HEK293 (cell line): ENCODE data around the gene NINJ1.

Experiments used
- KLF9 ChIP-seq: fragments of 450-650 bp; formaldehyde crosslinking; IDR thresholded peaks from 2 replicates; pipeline ENCODE4 v1.5.1; 2016; ENCODE audit warnings: missing biosample characterization, missing genetic modification characterization, low read depth
- ZNF169 ChIP-seq: fragments of 450-650 bp; formaldehyde crosslinking; IDR thresholded peaks from 2 replicates; pipeline ENCODE4 v1.5.1; 2016; ENCODE audit warnings: missing biosample characterization, missing genetic modification characterization
- ZNF24 ChIP-seq: fragments of 450-650 bp; formaldehyde crosslinking; IDR thresholded peaks from 2 replicates; pipeline ENCODE4 v1.5.1; 2016; ENCODE audit warnings: missing biosample characterization, missing genetic modification characterization
- ZNF596 ChIP-seq: fragments of 450-650 bp; IDR thresholded peaks from 2 replicates; pipeline ENCODE4 v1.5.0; 2018; ENCODE audit warnings: missing biosample characterization, mild to moderate bottlenecking, missing genetic modification characterization, moderate library complexity
- ZNF626 ChIP-seq: fragments of 450-650 bp; sonication (Bioruptor Pico); formaldehyde crosslinking; IDR thresholded peaks from 2 replicates; pipeline ENCODE4 v1.5.1; 2018; ENCODE audit warnings: missing biosample characterization, missing genetic modification characterization, inconsistent platforms
- ZNF792 ChIP-seq: fragments of 450-650 bp; formaldehyde crosslinking; IDR thresholded peaks from 2 replicates; pipeline ENCODE4 v1.5.1; 2016; ENCODE audit warnings: missing biosample characterization, missing genetic modification characterization
- TF ChIP-seq, protein P1 (sequence below): fragments of 450-650 bp; formaldehyde crosslinking; IDR thresholded peaks from 2 replicates; pipeline ENCODE4 v1.5.1; 2016; ENCODE audit warnings: missing biosample characterization, missing genetic modification characterization
- TF ChIP-seq, protein P2 (sequence below): fragments of 450-650 bp; formaldehyde crosslinking; IDR thresholded peaks from 2 replicates; pipeline ENCODE4 v1.5.1; 2016; ENCODE audit warnings: missing biosample characterization, missing genetic modification characterization

DNA sequence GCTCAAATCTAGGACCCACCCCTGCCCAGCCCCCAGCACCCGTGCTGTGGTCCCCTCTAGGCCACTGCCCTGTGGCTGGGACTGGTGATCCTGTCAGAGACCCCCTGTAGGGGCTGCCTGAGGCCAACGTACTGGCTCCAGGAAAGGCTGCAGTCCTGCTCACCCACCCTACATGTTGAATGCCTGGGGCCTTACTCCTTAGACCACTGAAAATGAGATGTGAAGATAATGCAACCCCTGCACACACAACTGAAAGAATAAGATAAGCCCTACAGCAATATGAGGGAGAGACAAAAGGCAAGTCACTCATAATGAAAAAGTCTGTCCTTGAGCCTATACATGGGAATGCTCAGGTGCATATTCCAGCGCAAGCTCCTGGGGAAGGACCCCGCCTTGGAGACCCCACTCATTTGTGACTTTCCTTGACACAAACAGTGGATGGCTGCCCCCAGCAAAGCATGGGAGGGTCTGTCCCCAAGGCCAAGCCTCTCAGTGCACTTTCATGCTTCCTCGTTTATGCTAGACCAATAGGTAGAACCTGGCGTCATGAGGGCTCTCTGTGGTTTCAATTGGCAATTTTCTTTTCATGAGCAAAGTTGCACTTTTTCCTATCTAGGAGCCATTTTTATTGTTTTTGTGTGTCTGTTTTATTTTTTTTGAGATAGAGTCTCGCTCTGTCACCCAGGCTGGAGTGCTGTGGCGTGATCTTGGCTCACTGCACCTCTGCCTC, 37.4 kb upstream of the NINJ1 start:
- TF ChIP-seq, protein P1, sequence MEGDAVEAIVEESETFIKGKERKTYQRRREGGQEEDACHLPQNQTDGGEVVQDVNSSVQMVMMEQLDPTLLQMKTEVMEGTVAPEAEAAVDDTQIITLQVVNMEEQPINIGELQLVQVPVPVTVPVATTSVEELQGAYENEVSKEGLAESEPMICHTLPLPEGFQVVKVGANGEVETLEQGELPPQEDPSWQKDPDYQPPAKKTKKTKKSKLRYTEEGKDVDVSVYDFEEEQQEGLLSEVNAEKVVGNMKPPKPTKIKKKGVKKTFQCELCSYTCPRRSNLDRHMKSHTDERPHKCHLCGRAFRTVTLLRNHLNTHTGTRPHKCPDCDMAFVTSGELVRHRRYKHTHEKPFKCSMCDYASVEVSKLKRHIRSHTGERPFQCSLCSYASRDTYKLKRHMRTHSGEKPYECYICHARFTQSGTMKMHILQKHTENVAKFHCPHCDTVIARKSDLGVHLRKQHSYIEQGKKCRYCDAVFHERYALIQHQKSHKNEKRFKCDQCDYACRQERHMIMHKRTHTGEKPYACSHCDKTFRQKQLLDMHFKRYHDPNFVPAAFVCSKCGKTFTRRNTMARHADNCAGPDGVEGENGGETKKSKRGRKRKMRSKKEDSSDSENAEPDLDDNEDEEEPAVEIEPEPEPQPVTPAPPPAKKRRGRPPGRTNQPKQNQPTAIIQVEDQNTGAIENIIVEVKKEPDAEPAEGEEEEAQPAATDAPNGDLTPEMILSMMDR (tag by site-specific recombination), result no peak
- no peak for TF ChIP-seq ZNF169 (tag by site-specific recombination)
- no peak for TF ChIP-seq ZNF626 (tag by site-specific recombination)
- no peak for TF ChIP-seq KLF9 (tag by site-specific recombination)
- no peak for TF ChIP-seq ZNF24 (tag by site-specific recombination)
- TF ChIP-seq ZNF792, result no peak
- TF ChIP-seq, protein P2, sequence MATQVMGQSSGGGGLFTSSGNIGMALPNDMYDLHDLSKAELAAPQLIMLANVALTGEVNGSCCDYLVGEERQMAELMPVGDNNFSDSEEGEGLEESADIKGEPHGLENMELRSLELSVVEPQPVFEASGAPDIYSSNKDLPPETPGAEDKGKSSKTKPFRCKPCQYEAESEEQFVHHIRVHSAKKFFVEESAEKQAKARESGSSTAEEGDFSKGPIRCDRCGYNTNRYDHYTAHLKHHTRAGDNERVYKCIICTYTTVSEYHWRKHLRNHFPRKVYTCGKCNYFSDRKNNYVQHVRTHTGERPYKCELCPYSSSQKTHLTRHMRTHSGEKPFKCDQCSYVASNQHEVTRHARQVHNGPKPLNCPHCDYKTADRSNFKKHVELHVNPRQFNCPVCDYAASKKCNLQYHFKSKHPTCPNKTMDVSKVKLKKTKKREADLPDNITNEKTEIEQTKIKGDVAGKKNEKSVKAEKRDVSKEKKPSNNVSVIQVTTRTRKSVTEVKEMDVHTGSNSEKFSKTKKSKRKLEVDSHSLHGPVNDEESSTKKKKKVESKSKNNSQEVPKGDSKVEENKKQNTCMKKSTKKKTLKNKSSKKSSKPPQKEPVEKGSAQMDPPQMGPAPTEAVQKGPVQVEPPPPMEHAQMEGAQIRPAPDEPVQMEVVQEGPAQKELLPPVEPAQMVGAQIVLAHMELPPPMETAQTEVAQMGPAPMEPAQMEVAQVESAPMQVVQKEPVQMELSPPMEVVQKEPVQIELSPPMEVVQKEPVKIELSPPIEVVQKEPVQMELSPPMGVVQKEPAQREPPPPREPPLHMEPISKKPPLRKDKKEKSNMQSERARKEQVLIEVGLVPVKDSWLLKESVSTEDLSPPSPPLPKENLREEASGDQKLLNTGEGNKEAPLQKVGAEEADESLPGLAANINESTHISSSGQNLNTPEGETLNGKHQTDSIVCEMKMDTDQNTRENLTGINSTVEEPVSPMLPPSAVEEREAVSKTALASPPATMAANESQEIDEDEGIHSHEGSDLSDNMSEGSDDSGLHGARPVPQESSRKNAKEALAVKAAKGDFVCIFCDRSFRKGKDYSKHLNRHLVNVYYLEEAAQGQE (tag by site-specific recombination), result no peak
- TF ChIP-seq ZNF596, result no peak
